H1 (cell line): ENCODE measurements around the gene DLG1. TPM values are rescaled to one million over a fixed set of nuclear protein-coding genes. Genes with fewer than 3 reads are reported as not detected.

Source experiments
- CTCF ChIA-PET: fragments of 300-600 bp; sonication (Branson Sonifier 250); formaldehyde crosslinking; loops from one replicate; lab custom pipeline; 2021; ENCODE audit not compliant: partially characterized antibody; lab: Charles Lee
- POLR2A ChIA-PET: fragments of 300-600 bp; sonication (Branson Sonifier 250); formaldehyde crosslinking; loops from one replicate; lab custom pipeline; 2021; ENCODE audit warnings: inconsistent platforms; ENCODE audit not compliant: partially characterized antibody; lab: Charles Lee
- DNase-seq, 2 experiments: peaks; one replicate each; pipeline versions ENCODE4 v3.0.0 to v3.0.0-alpha.2; 2010 to 2022; ENCODE audit warnings: low spot score in 2 of 2, low read depth in 1 of 2, mixed read lengths in 1 of 2
- FAIRE-seq: peaks from 2 replicates; lab custom pipeline; 2011; peaks lifted over from hg19 to GRCh38; lab: Jason Lieb, UNC
- H2AFZ ChIP-seq: 2 replicates; pipeline ENCODE4 v1.8.1; 2012; ENCODE audit warnings: low read length, inconsistent platforms
- H2AK5ac ChIP-seq: 2 replicates; pipeline ENCODE4 v1.6.1; 2013; ENCODE audit warnings: low read depth, low read length
- H2BK120ac ChIP-seq: replicated peaks from 2 replicates; pipeline ENCODE3; 2013; ENCODE audit warnings: low read depth, low read length, inconsistent platforms
- H2BK12ac ChIP-seq: 2 replicates; pipeline ENCODE4 v1.6.1; 2013; ENCODE audit warnings: low read depth, low read length
- H2BK15ac ChIP-seq: 2 replicates; pipeline ENCODE4 v1.6.1; 2013; ENCODE audit warnings: low read length
- H2BK20ac ChIP-seq: 2 replicates; pipeline ENCODE4 v1.6.1; 2013; ENCODE audit warnings: low read length
- H2BK5ac ChIP-seq: 2 replicates; pipeline ENCODE4 v1.6.1; 2013; ENCODE audit warnings: low read depth, low read length
- H3K14ac ChIP-seq: 2 replicates; pipeline ENCODE4 v1.6.1; 2013; ENCODE audit warnings: inconsistent platforms; ENCODE audit not compliant: insufficient read length
- H3K18ac ChIP-seq: 2 replicates; pipeline ENCODE4 v1.6.1; 2013; ENCODE audit warnings: low read length; ENCODE audit errors: extremely low read depth
- H3K23ac ChIP-seq: 2 replicates; pipeline ENCODE4 v1.6.1; 2013; ENCODE audit warnings: inconsistent platforms; ENCODE audit not compliant: insufficient read length
- H3K23me2 ChIP-seq: 2 replicates; pipeline ENCODE4 v1.6.1; 2013; ENCODE audit warnings: low read depth, low read length
- H3K27ac ChIP-seq: 2 replicates; pipeline ENCODE4 v1.6.1; 2011; ENCODE audit warnings: low read depth, low read length, inconsistent platforms
- H3K27me3 ChIP-seq, 4 experiments: replicated peaks in 1 of 4; 1 replicate in 1 of 4; 2 replicates in 3 of 4; pipeline versions ENCODE4 v1.6.1 to v1.8.1; 2011 to 2013; ENCODE audit warnings: low read length in 3 of 4, mild to moderate bottlenecking in 3 of 4, inconsistent platforms in 2 of 4, mixed read lengths in 2 of 4, moderate library complexity in 1 of 4; ENCODE audit not compliant: control insufficient read depth in 3 of 4, insufficient read depth in 3 of 4; ENCODE audit errors: extremely low read depth in 1 of 4
- H3K36me3 ChIP-seq, 4 experiments: 2 replicates each; pipeline versions ENCODE4 v1.6.1 to v1.8.1; 2011 to 2013; ENCODE audit warnings: mild to moderate bottlenecking in 4 of 4, low read length in 3 of 4, moderate library complexity in 2 of 4, control low read depth in 1 of 4, inconsistent platforms in 1 of 4; ENCODE audit not compliant: insufficient read depth in 4 of 4, control insufficient read depth in 2 of 4
- H3K4ac ChIP-seq: replicated peaks from 2 replicates; pipeline ENCODE3; 2013; ENCODE audit warnings: low read length, low read depth, mixed read lengths, inconsistent platforms; ENCODE audit not compliant: insufficient read length
- H3K4me1 ChIP-seq, 4 experiments: replicated peaks in 1 of 4; 1 replicate in 1 of 4; 2 replicates in 3 of 4; pipeline versions ENCODE4 v1.6.1 to v1.8.1; 2011 to 2013; ENCODE audit warnings: low read length in 3 of 4, inconsistent platforms in 2 of 4, mixed read lengths in 1 of 4; ENCODE audit not compliant: insufficient read depth in 4 of 4, control insufficient read depth in 3 of 4
- H3K4me2 ChIP-seq, 2 experiments: 2 replicates each; pipeline versions ENCODE4 v1.6.1 to v1.8.1; 2011 to 2013; ENCODE audit warnings: low read depth in 2 of 2, low read length in 2 of 2, control low read depth in 1 of 2, inconsistent platforms in 1 of 2, mild to moderate bottlenecking in 1 of 2; ENCODE audit not compliant: insufficient read depth in 1 of 2
- H3K4me3 ChIP-seq, 4 experiments: fragments of 200-600, 300-600 bp in 1 of 4; sonication (generic), shearing (Covaris generic), sonication (Bioruptor Twin) in 1 of 4; 2 replicates each; pipeline versions ENCODE4 v1.5.1 to v1.8.1; 2011 to 2016; ENCODE audit warnings: low read length in 4 of 4, low read depth in 3 of 4, control low read depth in 2 of 4, inconsistent platforms in 2 of 4, mild to moderate bottlenecking in 2 of 4, mixed read lengths in 1 of 4, moderate library complexity in 1 of 4; ENCODE audit not compliant: insufficient read depth in 2 of 4; ENCODE audit errors: extremely low read depth in 1 of 4
- H3K56ac ChIP-seq: replicated peaks from 2 replicates; pipeline ENCODE3; 2013; ENCODE audit warnings: low read depth, mild to moderate bottlenecking, mixed read lengths, low read length, inconsistent platforms; ENCODE audit not compliant: insufficient read length
- H3K79me1 ChIP-seq: 2 replicates; pipeline ENCODE4 v1.6.1; 2013; ENCODE audit warnings: low read depth, low read length, control low read depth
- H3K79me2 ChIP-seq, 2 experiments: 2 replicates each; pipeline versions ENCODE4 v1.6.1 to v1.8.1; 2012 to 2013; ENCODE audit warnings: low read length in 2 of 2, mild to moderate bottlenecking in 2 of 2, inconsistent platforms in 1 of 2; ENCODE audit not compliant: insufficient read depth in 2 of 2, control insufficient read depth in 1 of 2
- H3K9ac ChIP-seq, 4 experiments: replicated peaks in 1 of 4; 1 replicate in 1 of 4; 2 replicates in 3 of 4; pipeline versions ENCODE4 v1.6.1 to v1.8.1; 2011 to 2013; ENCODE audit warnings: low read depth in 3 of 4, low read length in 3 of 4, control low read depth in 2 of 4, mild to moderate bottlenecking in 2 of 4, moderate library complexity in 2 of 4, inconsistent platforms in 1 of 4; ENCODE audit errors: extremely low read depth in 1 of 4
- H3K9me3 ChIP-seq, 2 experiments: 2 replicates each; pipeline versions ENCODE4 v1.6.1 to v1.8.1; 2012 to 2013; ENCODE audit warnings: mild to moderate bottlenecking in 2 of 2, moderate library complexity in 2 of 2, control low read depth in 1 of 2, inconsistent platforms in 1 of 2, low read depth in 1 of 2, low read length in 1 of 2, mixed read lengths in 1 of 2; ENCODE audit not compliant: insufficient read depth in 2 of 2
- H4K20me1 ChIP-seq, 2 experiments: replicated peaks in 1 of 2; 2 replicates each; pipeline versions ENCODE3 to v1.8.1; 2011 to 2013; ENCODE audit warnings: inconsistent platforms in 2 of 2, low read length in 2 of 2, mild to moderate bottlenecking in 1 of 2; ENCODE audit not compliant: insufficient read depth in 2 of 2, control insufficient read depth in 1 of 2
- H4K5ac ChIP-seq: 2 replicates; pipeline ENCODE4 v1.6.1; 2013; ENCODE audit warnings: low read length, low read depth, mixed read lengths, inconsistent platforms; ENCODE audit not compliant: insufficient read length
- H4K8ac ChIP-seq: 2 replicates; pipeline ENCODE4 v1.8.0; 2013; ENCODE audit warnings: mild to moderate bottlenecking, moderate library complexity, low read length, inconsistent platforms; ENCODE audit not compliant: insufficient read depth; ENCODE audit errors: extremely low read depth
- H4K91ac ChIP-seq: replicated peaks from 2 replicates; pipeline ENCODE3; 2013; ENCODE audit warnings: low read length, mixed read lengths, inconsistent platforms; ENCODE audit not compliant: insufficient read length
- BCL11A ChIP-seq, 2 experiments: IDR thresholded peaks; one replicate each; pipeline ENCODE4 v1.6.1; 2011; ENCODE audit warnings: low read depth in 2 of 2, low read length in 2 of 2, mild to moderate bottlenecking in 2 of 2
- CHD1 ChIP-seq: IDR thresholded peaks from 2 replicates; pipeline ENCODE4 v1.6.1; 2012; ENCODE audit warnings: low read depth, low read length, improper control_type of control experiment
- CHD2 ChIP-seq: IDR thresholded peaks from 2 replicates; pipeline ENCODE4 v1.6.1; 2012; ENCODE audit warnings: low read length, improper control_type of control experiment
- FOSL1 ChIP-seq: IDR thresholded peaks from 2 replicates; pipeline ENCODE4 v1.6.1; 2011; ENCODE audit warnings: mild to moderate bottlenecking, low read depth, low read length, moderate library complexity; ENCODE audit not compliant: insufficient read depth
- JUN ChIP-seq: IDR thresholded peaks from 2 replicates; pipeline ENCODE4 v1.6.1; 2011; ENCODE audit warnings: low read depth, mild to moderate bottlenecking, improper control_type of control experiment, low read length
- MAFK ChIP-seq: IDR thresholded peaks from 2 replicates; pipeline ENCODE4 v1.6.1; 2012; ENCODE audit warnings: low read depth, mild to moderate bottlenecking, improper control_type of control experiment, low read length
- POU5F1 ChIP-seq: IDR thresholded peaks from 2 replicates; pipeline ENCODE4 v1.6.1; 2011; ENCODE audit warnings: low read depth, mild to moderate bottlenecking, low read length, moderate library complexity
- SAP30 ChIP-seq: fragments of 300-600 bp; sonication (generic); IDR thresholded peaks from 2 replicates; pipeline ENCODE4 v1.7.1; 2012; ENCODE audit warnings: low read length, moderate library complexity, mild to moderate bottlenecking, inconsistent platforms; ENCODE audit not compliant: insufficient read depth, insufficient replicate concordance
- SIRT6 ChIP-seq: IDR thresholded peaks from one replicate; pipeline ENCODE4 v1.7.1; 2012; ENCODE audit warnings: low read length, inconsistent platforms
- SIX5 ChIP-seq: IDR thresholded peaks from 2 replicates; pipeline ENCODE4 v1.6.1; 2011; ENCODE audit warnings: mild to moderate bottlenecking, low read depth, low read length
- SRF ChIP-seq: IDR thresholded peaks from 2 replicates; pipeline ENCODE4 v1.6.1; 2011; ENCODE audit warnings: mild to moderate bottlenecking, low read depth, low read length, moderate library complexity
- TCF12 ChIP-seq: IDR thresholded peaks from 2 replicates; pipeline ENCODE4 v1.6.1; 2011; ENCODE audit warnings: low read depth, mild to moderate bottlenecking, low read length
- WGBS, 2 experiments: shearing (Covaris generic) in 1 of 2; methylation state at CpG; one replicate each; pipeline versions ENCODE4 v1.1.6 to v1.1.7; 2013 to 2015; ENCODE audit warnings: low lambda C conversion rate in 2 of 2, mixed read lengths in 2 of 2, inconsistent platforms in 1 of 2, low coverage in 1 of 2, missing lambda C conversion rate in 1 of 2; ENCODE audit not compliant: insufficient replicate concordance in 2 of 2, insufficient coverage in 1 of 2, insufficient read length in 1 of 2; ENCODE audit errors: extremely low coverage in 1 of 2, missing lambda C conversion rate in 1 of 2; 5-methylcytosine and 5-hydroxymethylcytosine counted together
- polyA plus RNA-seq, 7 experiments: library from polyadenylated mRNA; depleted of rRNA in 3 of 7; stranded (reverse) in 5 of 7; unstranded in 2 of 7; fragments of >200 nt in 5 of 7; fragments of 200-250 nt in 2 of 7; gene quantifications; 1 replicate in 5 of 7; 2 replicates in 1 of 7; 4 replicates in 1 of 7; pipeline versions ENCODE4 v1.2.1 to v1.2.3, GENCODE V29; 2011 to 2013; ENCODE audit warnings: missing spikeins in 2 of 7, mixed read lengths in 2 of 7
- total RNA-seq: library from RNA; stranded (reverse); fragmentation: NEBNext Ultra II Directional; extraction: Animal tissue kit (Norgen Biotek cat#: 25700); gene quantifications from 2 replicates; pipeline ENCODE4 v1.2.1, GENCODE V29; 2021
- TF ChIP-seq, protein P1 (sequence below): IDR thresholded peaks from 2 replicates; pipeline ENCODE4 v1.6.1; 2012; ENCODE audit warnings: inconsistent platforms

Gene DLG1
- total and polyA plus RNA-seq, 2 of the 8 experiments (the other 6 are each of a cell fraction or from before 2014, with no cell fraction given): 13.4 to 78.8 TPM

DNA sequence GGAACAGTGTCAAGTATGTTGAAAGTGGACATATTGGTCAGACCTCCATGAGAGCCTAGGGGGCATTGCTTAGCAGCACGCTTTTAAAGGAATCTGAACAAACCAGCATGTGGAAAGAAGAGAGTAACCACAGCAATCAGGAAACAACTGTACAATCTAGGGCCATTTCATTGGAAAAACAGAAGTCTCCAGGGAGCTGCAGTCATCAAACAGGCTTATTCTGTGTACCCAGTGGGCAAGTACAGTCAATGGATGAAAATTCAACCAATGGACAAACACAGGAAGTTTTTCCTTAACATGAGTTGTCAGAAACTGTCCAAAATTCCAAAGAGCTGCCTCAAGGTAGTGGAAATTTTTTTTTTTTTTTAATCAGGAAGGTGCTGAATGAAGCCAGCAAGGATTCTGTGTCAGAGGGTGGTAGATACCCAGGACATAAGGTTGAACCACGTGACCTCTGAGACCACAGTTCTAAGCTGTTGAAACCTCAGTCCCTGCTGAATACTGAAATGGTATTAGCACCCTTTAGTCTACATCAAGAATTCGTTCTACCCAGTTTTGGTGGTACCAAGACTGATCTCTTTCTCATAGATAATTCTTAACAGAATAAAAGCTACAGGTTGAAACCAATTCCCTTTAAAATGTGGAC, 4.4 kb upstream of the DLG1 start:
- Histone ChIP-seq H3K79me1 (no peaks in the 10 kb centered on the region), H4K20me1 (no peaks in the 10 kb centered on the region), H3K27me3 (no peaks in the 10 kb centered on the region), H2AFZ (no peak overlapping the region), H3K23ac (no peak overlapping the region), H3K18ac (no peak overlapping the region), H4K91ac (no peak overlapping the region)
- TF ChIP-seq SRF (no peak), SIRT6 (no peak), BCL11A (IDR thresholded peaks at IDR 0.05; ENCODE audit: low read depth in 2 of 2, low read length in 2 of 2) (no peak), TCF12 (no peak), SAP30 (no peak), JUN (no peak), POU5F1 (no peak), MAFK (no peak), FOSL1 (no peak), SIX5 (no peak), CHD2 (no peak), CHD1 (no peak)
- TF ChIP-seq, protein P1, sequence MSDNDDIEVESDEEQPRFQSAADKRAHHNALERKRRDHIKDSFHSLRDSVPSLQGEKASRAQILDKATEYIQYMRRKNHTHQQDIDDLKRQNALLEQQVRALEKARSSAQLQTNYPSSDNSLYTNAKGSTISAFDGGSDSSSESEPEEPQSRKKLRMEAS: no peak
- TF ChIP-seq, all 59 proteins: peak for 0
- H2BK120ac ChIP-seq: no peak overlapping the region
- no peak overlapping the region for H3K4ac ChIP-seq
- WGBS, 2 experiments: 85% methylated on average over 3 of the region's 3 CpGs; no CpG with 5 or more reads in 1 of the 2 experiments
- H2BK20ac ChIP-seq: no peak overlapping the region
- H3K56ac ChIP-seq: no peak overlapping the region
- H2BK5ac ChIP-seq: no peak overlapping the region
- H4K5ac ChIP-seq: no peak overlapping the region
- H2BK12ac ChIP-seq: no peak overlapping the region
- POLR2A ChIA-PET: interaction anchor here (1.2 kb wide), 1 partner anchor 14 kb away, joined by 3 read pairs; no protein-coding TSS in a partner anchor
- no peak overlapping the region for H3K9ac ChIP-seq
- no peak overlapping the region for H3K27ac ChIP-seq
- H3K4me3 ChIP-seq: no peak overlapping the region
- H3K9me3 ChIP-seq: no peaks in the 10 kb centered on the region
- CTCF ChIA-PET: interaction anchor here (1.0 to 1.7 kb wide), 5 partner anchors 40 to 211 kb away, joined by 3 to 5 read pairs (median 3); no protein-coding TSS in a partner anchor
- FAIRE-seq (no peak), DNase-seq (no peak)
- H3K4me1 ChIP-seq: peaks cover 0 to 8% (median 5%) of the 10 kb centered on the region in 4 experiments; a peak in 3 of 7 replicates
- H3K23me2 ChIP-seq: 0 out of 2 replicates have a peak, but pooled peaks cover 1% of the 10 kb centered on the region
- no peak overlapping the region for H3K4me2 ChIP-seq
- H3K36me3 ChIP-seq: no peaks in the 10 kb centered on the region
- no peak overlapping the region for H2BK15ac ChIP-seq
- H3K79me2 ChIP-seq: no peaks in the 10 kb centered on the region
- no peak overlapping the region for H2AK5ac ChIP-seq
- H4K8ac ChIP-seq: no peak overlapping the region
- no peak overlapping the region for H3K14ac ChIP-seq
